HG03432 (cell line): ENCODE results near the gene DRAM2.

ENCODE experiments used
- ATAC-seq: cut with Tn5 transposase; IDR thresholded peaks from one replicate; pipeline ENCODE4 v1.9.1; 2021; ENCODE audit warnings: mild to moderate bottlenecking, moderate library complexity; ENCODE audit not compliant: unreplicated experiment

The DRAM2 gene

GRCh38 chr1:111139956-111140679 lies at the start of gene DRAM2, which contains the start of gene CEPT1:
DRAM2 (minus strand) TSS chr1:111140093; CDS start chr1:111131554, 8,539 bp downstream.
CEPT1 (plus strand) TSS chr1:111140223; CDS start chr1:111147715, 7,492 bp downstream.
- ATAC-seq: peak; percentile 83

- ATAC-seq: no peak
Measured at GRCh38 chr1:111184663-111185062, 44.8 kb upstream of the DRAM2 start.

- ATAC-seq: no peak
Measured at GRCh38 chr1:111183308-111184069, 43.6 kb upstream of the DRAM2 start.

GRCh38 chr1:111182052-111182451 lies 42.2 kb upstream of the DRAM2 start:
- ATAC-seq: no peak

- ATAC-seq: no peak
Measured at GRCh38 chr1:111179968-111180533, 40.2 kb upstream of the DRAM2 start.

- ATAC-seq: peak; percentile 63
Measured at GRCh38 chr1:111176678-111177077, 36.8 kb upstream of the DRAM2 start.

GRCh38 chr1:111175349-111175748 lies 35.5 kb upstream of the DRAM2 start:
- ATAC-seq: no peak

- peak; percentile 48 for ATAC-seq
Measured at GRCh38 chr1:111174070-111174469, 34.2 kb upstream of the DRAM2 start.

GRCh38 chr1:111172463-111172862 lies 32.6 kb upstream of the DRAM2 start:
- no peak for ATAC-seq

- no peak for ATAC-seq
Measured at GRCh38 chr1:111164151-111164550, 24.3 kb upstream of the DRAM2 start.

GRCh38 chr1:111163363-111163762 lies 23.5 kb upstream of the DRAM2 start:
- ATAC-seq: no peak

- no peak for ATAC-seq
Measured at GRCh38 chr1:111162488-111162880, 22.6 kb upstream of the DRAM2 start.

- no peak for ATAC-seq
Measured at GRCh38 chr1:111161843-111162487, 22.1 kb upstream of the DRAM2 start.

GRCh38 chr1:111157431-111157830 lies 17.5 kb upstream of the DRAM2 start:
- ATAC-seq: no peak

- ATAC-seq: no peak
Measured at GRCh38 chr1:111154021-111154999, 14.4 kb upstream of the DRAM2 start.

GRCh38 chr1:111151838-111152237 lies 11.9 kb upstream of the DRAM2 start:
- ATAC-seq: no peak

GRCh38 chr1:111148376-111148881 lies 8.5 kb upstream of the DRAM2 start:
- ATAC-seq: peak; percentile 74

- no peak for ATAC-seq
Measured at GRCh38 chr1:111147948-111148347, 8.1 kb upstream of the DRAM2 start.

- no peak for ATAC-seq
Measured at GRCh38 chr1:111145963-111146768, 6.3 kb upstream of the DRAM2 start.
